ENCODE measurements around the gene TRAF7.

GRCh38 chr16:2197765-2198164, 42.2 kb downstream of the TRAF7 start:
- no peak for TF ChIP-seq POLR2A (IDR thresholded peaks at IDR 0.05)
- TF ChIP-seq, protein P1, sequence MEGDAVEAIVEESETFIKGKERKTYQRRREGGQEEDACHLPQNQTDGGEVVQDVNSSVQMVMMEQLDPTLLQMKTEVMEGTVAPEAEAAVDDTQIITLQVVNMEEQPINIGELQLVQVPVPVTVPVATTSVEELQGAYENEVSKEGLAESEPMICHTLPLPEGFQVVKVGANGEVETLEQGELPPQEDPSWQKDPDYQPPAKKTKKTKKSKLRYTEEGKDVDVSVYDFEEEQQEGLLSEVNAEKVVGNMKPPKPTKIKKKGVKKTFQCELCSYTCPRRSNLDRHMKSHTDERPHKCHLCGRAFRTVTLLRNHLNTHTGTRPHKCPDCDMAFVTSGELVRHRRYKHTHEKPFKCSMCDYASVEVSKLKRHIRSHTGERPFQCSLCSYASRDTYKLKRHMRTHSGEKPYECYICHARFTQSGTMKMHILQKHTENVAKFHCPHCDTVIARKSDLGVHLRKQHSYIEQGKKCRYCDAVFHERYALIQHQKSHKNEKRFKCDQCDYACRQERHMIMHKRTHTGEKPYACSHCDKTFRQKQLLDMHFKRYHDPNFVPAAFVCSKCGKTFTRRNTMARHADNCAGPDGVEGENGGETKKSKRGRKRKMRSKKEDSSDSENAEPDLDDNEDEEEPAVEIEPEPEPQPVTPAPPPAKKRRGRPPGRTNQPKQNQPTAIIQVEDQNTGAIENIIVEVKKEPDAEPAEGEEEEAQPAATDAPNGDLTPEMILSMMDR (IDR thresholded peaks at IDR 0.05) = no peak
- no peak for TF ChIP-seq POLR2AphosphoS5 (IDR thresholded peaks at IDR 0.05; ENCODE audit: insufficient read depth in 1 of 2, low read depth in 1 of 2)
